AG09309 (cell line): ENCODE data around the gene OR52K2.
"Not testable (repeated sequence)": the region's sequence is repeated elsewhere in the genome, so short reads cannot be mapped to it uniquely, and the experiment has no call there.

Source experiments
- DNase-seq: peaks from one replicate; pipeline ENCODE4 v3.0.0-alpha.2; 2010; ENCODE audit warnings: low read depth
- H3K4me3 ChIP-seq: 2 replicates; pipeline ENCODE4 v1.5.1; 2011; ENCODE audit warnings: mild to moderate bottlenecking, low read depth, low read length, moderate library complexity; ENCODE audit not compliant: control insufficient read depth
- TF ChIP-seq, protein P1 (sequence below): IDR thresholded peaks from 2 replicates; pipeline ENCODE4 v1.5.1; 2011; ENCODE audit warnings: mild to moderate bottlenecking, low read depth, low read length, inconsistent platforms; ENCODE audit not compliant: insufficient read depth, control insufficient read depth; ENCODE audit errors: missing control alignments

The OR52K2 gene

DNA sequence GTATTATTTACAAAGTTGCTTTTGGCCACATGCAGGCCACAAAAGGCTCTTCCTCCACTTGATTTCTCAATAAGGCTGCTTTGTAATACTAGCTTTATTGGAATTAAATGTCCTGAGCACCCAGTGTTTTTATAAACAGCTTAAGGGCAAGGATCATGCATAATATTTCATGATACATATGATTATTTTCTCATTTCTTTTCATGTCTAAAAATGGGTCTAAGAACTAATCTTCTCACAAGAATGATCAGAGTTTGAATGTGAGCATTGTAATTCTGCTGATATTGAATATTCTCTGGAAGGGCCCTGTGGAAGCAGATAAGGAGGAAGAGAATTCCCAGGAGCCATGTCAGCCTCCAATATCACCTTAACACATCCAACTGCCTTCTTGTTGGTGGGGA is at the start of gene OR52K2:
Gene OR52K2, plus strand, starts transcription at position 301 of the 400 bp plus-strand sequence. Its CDS starts 45 bp downstream, at position 346.
- no peak within 1 kb of the TSS for H3K4me3 ChIP-seq
- DNase-seq = no peak
- TF ChIP-seq, protein P1, sequence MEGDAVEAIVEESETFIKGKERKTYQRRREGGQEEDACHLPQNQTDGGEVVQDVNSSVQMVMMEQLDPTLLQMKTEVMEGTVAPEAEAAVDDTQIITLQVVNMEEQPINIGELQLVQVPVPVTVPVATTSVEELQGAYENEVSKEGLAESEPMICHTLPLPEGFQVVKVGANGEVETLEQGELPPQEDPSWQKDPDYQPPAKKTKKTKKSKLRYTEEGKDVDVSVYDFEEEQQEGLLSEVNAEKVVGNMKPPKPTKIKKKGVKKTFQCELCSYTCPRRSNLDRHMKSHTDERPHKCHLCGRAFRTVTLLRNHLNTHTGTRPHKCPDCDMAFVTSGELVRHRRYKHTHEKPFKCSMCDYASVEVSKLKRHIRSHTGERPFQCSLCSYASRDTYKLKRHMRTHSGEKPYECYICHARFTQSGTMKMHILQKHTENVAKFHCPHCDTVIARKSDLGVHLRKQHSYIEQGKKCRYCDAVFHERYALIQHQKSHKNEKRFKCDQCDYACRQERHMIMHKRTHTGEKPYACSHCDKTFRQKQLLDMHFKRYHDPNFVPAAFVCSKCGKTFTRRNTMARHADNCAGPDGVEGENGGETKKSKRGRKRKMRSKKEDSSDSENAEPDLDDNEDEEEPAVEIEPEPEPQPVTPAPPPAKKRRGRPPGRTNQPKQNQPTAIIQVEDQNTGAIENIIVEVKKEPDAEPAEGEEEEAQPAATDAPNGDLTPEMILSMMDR = no peak

DNA sequence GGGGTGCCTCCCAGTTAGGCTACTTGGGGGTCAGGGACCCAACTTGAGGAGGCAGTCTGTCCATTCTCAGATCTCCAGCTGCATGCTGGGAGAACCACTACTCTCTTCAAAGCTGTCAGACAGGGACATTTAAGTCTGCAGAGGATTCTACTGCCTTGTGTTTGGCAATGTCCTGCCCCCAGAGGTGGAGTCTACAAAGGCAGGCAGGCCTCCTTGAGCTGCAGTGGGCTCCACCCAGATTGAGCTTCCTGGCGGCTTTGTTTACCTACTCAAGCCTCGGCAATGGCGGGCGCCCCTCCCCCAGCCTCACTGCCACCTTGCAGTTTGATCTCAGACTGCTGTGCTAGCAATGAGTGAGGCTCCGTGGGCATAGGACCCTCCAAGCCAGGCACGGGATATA is 42.9 kb upstream of the OR52K2 start:
- H3K4me3 ChIP-seq, DNase-seq: not testable (repeated sequence)

DNA sequence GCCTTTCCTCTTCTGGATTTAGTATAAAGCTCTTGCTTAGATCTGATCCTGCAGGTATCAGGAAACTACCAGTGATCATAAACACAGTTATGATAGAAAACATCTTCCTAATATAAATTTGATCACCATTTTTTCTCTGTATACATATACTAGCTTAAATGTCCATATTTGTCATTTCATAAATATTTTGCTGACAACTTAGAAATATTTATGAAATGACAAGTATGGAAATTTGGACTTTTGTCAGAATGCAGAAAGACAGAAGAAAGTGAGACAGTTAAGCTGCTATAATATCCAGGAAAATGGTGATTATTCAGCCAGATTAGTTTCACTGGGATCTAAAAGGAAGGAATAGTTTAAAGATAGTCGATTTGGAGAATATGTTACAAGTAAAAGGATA is 32.8 kb upstream of the OR52K2 start:
- TF ChIP-seq, protein P1 = no peak
- DNase-seq = no peak
- no peak overlapping the region for H3K4me3 ChIP-seq

DNA sequence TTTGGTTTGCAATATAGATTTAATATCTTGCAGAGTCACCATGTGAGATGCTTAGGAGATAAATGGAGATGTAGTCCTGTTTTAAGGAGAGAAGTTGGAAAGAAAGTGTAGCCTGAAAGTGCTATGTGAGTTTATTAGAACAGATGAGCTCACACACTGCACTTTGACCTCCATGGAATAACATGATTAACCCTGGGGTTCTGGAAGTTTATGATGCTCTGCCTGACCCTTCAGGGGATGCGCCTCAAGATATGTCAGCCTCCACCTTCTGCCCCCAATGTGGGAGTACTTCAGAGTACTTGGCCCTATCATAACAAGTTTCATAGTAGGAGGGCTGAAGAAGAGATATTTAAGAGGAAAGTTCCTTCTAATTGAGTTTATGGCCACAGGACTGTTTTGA is 32.3 kb upstream of the OR52K2 start:
- H3K4me3 ChIP-seq = no peak overlapping the region
- no peak for DNase-seq
- TF ChIP-seq, protein P1 = no peak

DNA sequence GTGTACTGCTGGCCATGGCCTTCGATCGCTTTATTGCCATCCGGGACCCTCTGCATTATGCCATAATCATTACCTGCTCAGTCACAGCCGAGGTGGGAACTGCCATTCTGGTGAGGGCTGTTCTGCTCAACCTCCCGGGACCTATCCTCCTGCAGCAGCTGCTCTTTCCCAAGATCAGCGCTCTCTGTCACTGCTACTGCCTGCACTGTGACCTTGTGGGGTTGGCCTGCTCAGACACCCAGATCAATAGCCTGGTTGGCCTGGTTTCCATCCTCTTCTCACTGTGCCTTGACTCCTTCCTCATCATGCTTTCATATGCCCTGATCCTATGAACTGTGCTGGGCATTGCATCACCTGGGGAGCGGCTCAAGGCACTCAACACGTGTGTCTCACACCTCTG is 30.7 kb upstream of the OR52K2 start:
- no peak overlapping the region for H3K4me3 ChIP-seq
- DNase-seq = no peak
- TF ChIP-seq, protein P1 = no peak

DNA sequence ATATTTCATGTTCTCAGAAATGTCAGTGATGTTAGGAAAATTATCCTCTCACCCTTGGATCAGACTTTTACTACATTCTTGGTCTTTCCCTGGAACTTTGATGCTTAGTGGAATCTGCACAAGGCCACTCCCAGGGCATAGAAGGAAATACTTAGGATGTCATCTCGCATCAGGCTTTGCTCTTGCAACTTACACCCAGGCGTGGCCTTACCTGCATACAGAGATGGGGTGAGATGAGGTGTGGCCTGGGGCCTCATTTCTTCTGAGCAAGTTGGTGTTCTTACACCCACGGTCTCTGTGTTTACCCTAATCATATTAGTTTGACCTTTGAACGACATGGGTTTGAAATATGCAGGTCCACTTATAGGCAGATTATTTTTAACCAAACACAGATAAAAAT is 19.0 kb upstream of the OR52K2 start:
- DNase-seq = no peak
- no peak overlapping the region for H3K4me3 ChIP-seq
- TF ChIP-seq, protein P1 = no peak

DNA sequence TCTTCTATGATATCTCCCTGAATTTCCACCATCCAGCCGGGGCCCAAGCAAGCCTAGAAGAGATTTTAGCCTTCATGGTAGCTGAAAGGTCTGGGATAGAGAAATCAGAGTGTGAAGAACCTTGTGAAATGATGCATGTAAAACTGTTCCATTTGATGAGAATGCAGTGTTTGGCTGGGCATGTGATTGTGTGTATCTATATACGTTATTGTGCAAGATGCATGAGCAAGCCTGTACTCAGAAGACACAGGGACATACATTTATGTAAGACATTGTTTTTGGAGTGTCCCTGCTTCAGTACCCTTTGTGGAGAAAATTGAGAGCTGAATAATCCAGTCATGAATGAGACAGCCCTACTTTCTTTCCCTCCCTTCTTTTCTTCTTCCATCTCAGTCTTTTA is 15.2 kb upstream of the OR52K2 start:
- TF ChIP-seq, protein P1 = no peak
- DNase-seq = no peak

More for the DNA sequence above, 15.2 kb upstream of the OR52K2 start:
- H3K4me3 ChIP-seq = no peak overlapping the region
